ENCODE data around the gene MAGI2.

Gene MAGI2

DNA sequence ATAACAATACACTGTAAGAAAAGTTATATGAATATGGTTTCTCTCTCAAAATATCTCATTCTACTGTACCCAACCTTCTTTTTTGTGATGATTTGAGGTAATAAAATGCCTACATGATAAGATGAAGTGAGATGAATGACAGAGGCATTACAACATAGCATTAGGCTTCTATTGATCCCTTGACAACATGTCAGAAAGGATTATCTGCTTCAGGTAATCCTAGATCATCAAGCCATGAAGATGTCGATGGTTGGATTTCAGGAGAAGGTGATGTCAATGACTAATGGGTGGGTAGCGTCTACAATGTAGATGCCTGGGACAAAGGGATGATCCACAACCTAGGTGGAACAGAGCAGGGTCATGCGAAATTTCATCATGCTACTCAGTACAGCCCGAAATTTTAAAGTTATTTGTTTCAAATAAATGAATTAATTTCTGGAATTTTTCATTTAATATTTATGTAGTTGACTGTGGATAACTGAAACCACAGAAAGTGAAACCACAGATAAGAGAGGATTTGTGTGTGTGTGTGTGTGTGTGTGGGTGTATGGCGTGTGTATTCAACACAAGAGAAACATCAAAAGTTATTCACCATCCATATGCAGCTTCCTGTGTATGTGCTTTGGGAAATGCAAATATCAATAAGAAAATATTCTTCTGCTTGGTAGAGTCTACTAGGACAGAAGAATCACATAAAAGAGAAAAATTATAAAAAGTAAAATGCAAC, 77.0 kb downstream of the MAGI2 start:
- no peak for DNase-seq

DNA sequence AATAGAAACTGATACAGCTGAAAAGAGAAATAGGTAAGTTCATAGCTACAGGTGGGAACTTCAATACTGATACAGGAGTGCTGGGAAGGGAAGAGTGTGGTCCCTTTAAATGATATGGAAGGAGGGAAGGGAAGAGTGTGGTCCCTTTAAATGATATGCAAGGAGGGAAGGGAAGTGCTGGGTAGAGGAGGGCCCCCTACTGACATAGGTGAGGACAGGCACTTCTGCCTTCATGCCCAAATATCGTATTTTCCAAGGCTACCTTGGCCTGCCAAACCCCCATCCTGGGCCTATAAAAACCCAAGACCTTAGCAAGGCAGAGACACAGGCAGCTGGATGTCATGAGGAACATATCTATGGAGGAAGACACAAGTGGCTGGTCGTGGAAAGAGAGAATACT, 92.3 kb downstream of the MAGI2 start:
- DNase-seq: no peak

DNA sequence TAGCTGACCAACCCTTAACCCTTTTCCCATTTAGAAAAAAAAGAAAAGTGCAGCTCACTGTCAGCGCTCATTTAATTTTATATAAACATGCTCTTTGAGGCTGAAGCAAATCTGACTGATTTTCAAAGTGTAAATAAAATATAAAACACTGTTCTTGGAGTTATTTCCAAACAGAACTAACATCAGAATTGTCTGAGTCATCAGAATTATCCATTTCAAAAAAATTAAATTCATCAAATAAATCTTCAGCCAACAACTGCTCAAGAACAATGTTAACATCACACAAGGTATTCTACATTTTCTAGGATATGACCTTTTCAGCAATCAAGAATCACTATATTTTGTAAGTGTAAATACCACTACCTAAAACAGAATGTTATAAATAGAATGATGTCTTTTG, 93.6 kb downstream of the MAGI2 start:
- DNase-seq: no peak

DNA sequence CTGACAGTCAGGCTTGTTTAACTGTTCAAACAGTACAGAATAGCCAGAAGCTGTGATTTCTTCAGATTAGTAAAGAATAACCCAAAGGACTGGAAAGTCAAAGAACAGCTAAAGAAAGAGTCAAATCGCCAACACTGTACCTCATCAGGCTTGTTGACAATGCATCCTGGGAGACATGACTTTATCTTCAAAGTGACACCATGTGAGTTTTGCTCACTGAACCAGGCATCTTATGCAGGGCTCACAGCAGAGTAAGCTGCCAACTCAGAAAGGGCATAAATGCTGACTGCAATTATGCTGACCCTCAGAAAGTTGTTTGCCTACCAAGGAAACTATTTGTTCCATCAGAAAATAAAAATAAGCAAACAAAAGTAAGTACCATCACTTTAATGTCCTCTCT, 96.4 kb downstream of the MAGI2 start:
- no peak for DNase-seq

DNA sequence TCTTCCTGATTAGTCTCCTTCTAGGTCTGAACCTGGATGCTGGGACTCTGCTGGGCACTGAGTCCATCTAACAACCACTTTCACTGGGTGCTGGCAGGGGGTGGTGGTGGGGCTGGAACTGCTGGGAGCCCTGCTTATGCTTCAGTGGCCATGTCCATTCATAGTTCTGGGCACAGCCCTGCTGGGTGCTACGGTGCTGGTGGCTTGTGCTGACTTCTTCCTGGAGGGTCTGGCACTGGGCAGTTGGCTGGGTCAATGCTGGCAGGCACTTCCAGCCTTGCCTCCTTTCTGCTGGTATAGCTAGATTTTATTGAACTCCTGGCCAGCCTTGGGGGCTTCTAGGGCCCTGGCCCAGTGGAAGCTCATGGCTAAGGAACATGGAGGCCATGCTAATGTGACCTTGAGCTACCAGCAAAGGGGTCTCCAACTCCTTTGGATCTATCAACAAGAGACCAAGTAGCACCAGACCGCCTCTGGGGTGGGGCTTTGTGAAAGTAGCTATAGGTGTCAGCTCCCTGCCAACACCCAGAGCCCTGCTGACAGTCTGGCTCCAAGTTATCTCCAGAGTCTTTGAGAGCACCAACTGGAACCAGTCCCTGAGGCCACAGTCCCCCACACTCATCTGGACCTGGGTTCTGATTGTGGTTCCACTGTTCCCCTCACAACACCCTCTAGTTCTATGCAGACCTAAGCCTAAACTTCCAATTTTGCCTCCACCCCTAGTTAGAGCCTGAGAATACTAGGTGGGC, 99.6 kb downstream of the MAGI2 start:
- no peak for DNase-seq

DNA sequence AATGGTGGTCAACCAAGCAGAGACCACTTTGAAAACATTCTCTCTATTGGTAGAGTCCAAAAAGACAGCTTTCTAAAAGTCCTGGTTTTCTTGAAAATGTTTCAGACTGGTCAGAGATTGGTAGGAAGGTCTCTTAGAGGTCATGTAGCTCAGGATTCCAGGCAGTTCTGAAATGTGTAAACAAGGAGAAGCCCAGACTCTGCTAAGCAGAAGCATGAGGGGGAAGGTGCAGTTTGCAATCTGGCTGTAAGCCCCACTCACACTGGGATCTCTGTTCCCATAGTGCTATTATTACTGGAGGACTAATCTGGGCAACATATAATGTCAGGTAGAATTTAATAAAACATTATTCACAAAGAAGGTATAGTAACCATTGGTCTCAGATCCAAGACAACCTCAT, 101.1 kb downstream of the MAGI2 start:
- DNase-seq: no peak

DNA sequence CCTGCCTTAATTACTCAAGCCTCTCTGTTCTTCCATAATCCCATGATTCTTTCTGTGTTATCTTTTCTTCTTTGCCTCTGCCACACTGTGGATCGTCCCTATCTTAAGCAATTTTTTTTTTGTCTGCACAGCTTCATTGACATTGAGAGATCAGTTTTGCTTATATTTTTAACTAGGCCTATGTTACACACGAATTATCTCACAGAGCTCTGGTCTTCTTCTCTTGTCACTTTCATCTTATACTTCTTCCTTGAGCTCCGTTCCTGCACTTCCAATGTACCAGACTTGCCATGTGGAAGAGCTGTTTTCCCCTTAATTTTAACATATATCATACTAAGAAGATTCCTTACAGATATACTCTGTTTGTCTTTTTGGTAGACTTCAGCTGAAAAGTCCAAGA, 106.1 kb downstream of the MAGI2 start:
- no peak for DNase-seq

DNA sequence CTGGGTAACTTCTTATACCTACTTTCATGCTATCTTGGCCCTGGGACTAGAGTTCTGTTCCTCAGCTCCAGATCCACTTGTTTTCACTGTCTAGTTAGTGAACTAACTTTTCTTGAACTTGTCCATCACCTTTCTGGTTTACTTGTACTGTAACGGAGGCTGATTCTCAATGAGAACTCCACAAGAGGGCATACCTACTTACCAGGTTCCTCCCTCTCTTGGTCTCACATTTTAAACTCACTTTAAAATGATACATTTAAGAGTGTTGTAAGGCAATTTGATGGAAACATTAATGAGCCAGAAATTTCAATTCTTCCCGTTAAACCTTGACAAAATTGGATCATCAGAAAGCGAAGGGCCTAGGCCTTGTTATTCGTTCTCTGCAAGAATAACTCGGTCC, 111.6 kb downstream of the MAGI2 start:
- no peak for DNase-seq

DNA sequence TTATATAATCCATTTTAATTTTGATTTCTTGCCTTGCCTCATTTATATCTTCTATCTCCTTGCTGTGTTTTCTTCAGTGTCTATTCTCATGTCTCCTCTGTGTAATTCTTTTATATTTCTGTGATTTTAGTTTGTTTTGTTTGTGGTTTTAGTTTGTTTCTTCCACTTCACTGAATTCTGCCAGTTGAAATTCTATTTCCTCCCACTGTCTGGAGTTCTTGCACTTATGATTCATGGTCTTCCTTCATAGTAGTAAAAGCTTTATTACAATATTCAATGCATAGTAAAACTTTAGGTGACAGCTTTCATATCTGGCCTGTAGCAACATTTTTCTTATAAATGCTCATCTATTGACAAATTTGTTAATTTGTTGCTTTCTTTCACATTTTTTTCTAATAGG, 113.3 kb downstream of the MAGI2 start:
- no peak for DNase-seq

DNA sequence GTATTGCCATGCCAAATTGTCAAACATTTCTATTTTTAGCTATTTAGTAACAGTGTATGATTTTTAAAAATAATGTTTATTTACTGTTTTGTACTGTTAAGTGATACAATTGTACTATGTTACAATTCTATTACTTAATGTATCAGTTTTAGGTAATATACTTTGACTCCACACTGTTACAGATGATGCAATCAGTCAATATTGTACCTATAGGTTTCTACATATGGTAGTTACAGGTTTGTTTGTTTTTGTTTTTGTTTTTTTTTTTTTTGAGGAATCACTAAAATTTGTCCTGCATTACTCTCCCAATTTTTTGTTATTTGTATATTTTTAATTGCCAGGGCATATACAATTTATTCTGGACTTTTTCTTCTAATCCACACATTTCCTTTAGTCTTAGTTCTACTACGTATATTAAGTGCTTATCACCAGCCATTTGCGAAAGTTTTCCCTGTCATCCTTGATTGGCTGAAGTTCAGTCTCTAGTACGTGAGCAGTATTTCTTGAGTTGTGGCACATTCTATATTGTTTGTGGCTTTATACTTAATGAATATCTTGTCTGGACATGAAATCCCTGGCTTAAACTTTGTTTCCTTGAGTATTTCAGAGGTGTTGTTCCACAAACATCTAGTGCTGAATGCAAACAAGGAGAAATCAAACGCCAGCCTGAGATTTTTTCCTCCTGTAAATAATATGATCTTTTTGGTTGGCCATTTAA, 114.1 kb downstream of the MAGI2 start:
- no peak for DNase-seq

DNA sequence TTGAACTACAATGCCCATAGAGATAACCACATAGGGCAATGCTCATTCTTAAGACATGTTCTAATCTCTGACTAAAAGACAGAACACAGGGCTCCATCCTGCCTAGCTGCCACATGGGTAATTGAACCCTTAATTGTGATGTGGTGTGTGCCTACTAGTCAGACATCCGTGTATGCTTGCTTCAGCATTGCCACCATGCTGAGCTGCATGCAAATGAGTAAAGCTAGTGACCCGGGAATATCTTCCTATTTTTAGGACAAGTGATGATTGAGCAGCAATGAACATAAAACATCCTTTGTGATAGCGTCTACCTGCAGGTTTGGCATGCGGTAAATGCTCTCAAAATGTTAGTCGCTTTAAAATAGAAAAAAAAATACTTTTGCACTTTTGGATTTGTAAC, 115.8 kb downstream of the MAGI2 start:
- no peak for DNase-seq

DNA sequence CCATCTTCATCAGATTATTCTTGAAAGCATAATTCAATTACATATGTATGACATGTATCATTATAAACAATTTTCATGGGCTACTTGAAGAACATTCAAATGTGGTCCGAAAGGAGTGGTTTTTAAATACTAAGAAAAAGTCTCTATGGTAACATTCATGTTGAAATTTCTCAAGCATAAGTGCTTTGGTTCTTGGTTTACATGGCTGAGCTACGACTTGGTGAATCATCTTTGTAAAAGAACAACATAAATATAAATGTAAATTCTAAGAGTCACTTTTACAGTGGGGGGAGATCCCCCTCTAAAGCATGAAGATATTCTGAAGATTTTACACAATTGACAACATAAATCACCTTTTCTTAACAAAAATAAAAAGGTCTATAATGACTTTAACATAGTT, 118.6 kb downstream of the MAGI2 start:
- no peak for DNase-seq

DNA sequence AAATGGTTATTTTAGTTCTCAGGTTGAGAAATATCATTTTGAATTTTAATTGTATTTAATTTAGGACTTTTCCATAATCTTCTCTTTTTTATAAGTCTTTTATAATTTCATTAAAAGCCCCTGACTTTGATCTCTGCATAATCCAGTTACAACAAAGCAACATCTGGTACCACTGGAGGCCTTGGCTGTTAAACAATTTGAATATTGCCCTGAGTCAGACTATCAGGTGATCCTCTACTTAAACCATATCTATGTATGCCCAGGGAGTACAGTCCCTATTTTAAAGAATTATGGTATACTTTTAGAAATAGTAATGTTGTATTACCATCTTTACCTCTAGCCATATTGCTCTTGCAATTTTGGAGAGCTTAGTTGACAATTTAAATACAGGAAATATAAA, 119.1 kb downstream of the MAGI2 start:
- no peak for DNase-seq

DNA sequence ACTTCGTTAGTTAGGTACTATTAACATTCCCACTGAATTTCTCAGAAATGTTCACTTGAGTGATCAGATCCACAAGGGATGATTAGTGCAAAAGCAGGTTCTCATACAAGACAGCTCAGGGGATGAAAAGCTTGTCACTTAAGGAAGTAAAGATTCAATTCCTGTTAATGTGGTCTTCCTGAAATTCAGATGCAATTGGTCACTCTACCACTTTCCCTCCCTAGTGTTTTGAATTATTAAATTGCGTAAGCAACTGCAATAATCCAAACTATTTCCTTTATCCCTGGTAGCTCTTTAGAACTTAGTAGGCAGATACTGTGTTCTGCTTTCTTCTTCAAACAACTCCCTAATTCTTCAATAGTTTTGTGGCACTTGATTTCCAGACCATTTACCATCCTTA, 121.4 kb downstream of the MAGI2 start:
- peak; percentile 26 for DNase-seq

DNA sequence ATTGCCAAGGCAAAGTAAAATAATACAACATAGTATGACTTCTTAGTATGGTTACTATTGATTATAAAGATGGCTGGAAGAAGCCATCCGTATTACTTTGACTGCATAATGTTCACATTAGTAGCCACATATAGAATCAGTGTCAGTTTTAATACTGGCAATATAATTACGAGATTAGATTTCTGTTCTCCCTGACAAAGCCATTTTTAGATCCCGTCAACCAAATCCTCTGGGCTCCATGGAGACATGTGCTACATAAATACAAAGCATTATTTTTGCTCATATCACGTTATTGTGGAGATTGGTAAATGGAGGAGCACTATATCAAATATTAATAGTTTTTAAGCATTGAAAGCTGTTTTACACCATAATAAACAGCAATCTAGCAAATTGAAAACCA, 124.0 kb downstream of the MAGI2 start:
- no peak for DNase-seq

DNA sequence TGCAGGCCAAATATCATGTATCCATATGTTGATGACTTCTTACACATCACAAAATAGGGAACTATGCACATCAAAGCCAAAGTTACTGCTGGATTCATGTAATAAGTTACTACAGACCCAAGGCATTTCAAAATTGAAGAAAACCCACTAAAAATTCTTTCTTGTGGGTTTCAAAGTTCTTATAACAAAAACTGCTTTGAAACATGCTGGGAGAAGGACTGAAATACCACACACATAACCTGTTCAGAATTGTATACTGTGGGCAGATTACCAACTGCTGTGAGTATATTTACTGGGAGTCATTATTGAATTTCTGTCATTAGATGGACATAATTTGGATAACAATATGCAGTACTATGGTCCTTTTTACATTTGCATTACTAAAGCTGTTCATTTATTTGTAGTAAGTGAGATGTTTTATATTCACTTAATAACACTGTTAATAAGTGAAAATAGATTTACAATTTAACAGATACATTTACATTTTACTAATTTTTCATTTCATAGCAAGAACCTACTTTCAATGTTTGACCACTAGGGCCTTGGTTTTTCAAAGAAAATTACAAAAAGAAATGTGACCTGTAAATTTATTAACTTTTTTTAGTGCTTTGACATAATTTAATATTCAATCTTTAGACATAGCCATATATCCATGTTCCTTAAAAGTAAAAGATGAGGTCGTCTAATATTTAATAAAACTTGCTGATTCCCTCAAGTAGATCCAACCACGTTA, 132.6 kb downstream of the MAGI2 start:
- peak; percentile 9 for DNase-seq

DNA sequence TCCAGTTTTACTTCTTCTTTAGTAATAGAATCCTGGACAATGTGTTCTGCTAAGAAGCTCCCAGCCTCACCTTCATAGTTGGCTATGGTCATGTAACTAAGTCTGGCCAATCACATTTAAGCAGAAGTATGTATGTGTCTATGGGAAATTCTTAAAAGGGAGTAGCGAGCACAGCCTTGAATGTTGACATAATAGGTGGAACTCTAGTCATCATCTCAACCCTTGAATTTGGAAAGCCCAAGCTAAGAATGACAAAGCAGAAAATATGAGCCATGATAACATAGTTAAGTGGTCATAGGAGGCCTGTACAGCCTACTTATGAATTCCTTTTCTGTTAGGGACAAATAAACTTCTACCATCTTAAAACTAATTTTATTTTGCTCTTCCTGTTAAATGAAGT, 134.1 kb downstream of the MAGI2 start:
- no peak for DNase-seq

DNA sequence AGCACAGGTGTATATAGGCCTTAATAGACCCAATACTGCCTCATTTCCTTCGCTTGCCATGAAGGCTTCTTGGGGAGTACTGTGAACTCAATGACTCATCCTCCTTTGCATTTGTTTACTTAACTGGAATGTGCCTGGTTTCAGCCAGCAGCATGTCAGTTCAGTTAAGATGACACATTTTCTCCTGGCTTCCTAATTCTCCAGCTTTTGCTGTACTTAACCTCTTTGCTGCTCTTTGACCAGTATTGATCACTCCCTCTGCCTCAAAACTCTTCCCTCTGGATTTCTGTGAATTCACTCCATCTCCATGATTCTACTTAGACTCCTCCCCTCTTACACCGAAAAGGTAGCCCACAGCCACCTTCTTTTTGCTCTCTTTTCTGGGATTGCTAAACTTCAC, 135.7 kb downstream of the MAGI2 start:
- peak; percentile 80 for DNase-seq

DNA sequence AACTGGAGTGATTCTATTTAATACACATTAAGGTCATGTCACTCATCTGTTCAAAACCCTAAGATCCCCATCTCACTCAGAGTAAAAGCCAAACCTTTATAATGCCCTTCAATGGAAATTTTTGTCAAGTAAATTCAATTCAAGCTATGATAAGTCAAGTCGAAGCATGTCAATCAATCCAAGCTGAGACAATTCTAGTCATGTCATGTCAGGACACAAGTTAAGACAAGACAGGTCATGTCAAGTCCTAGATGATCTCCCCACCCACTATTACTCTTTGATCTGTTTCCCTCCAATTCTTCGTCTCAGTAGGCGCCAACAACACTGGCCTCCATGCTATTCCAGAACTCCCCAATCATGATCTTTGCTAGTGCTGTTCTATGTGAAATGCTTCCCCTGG, 141.4 kb downstream of the MAGI2 start:
- no peak for DNase-seq

DNA sequence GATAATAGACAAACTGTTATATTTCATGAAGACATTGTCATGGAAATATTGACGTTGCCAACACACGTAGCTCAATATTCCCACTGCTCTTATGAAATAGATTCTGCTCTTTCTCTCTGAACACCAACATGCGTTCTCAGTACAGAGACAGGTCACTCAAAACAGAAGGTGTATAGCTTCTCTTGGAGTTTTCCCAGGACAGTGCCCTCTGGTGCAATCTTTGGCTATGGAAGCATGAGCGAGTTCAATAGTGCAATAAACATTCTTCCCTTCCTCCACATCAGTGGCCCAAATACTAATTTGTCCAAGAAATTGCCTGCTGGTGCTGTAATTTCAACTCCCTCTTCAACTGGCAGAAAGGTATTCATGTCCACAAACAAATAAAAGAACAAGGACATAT, 145.3 kb downstream of the MAGI2 start:
- DNase-seq: no peak

DNA sequence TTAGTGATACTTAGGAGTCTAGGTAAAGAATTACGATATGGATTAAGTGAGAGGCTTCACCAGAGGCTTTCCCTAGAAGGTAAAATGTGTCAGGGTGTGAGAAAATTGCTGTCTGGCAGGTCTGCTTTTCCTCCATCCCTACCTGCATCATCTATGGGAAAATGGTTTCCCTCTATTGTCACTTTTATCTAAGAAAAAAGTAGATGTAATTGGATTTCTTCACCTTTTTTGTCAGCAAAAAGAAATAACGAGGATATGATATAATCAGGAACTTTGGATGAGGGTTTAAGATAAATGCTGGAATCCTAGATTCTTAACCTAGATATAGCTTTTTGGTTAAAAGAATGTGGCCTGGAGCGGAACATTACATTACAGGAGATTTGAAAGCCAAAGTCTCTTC, 146.1 kb downstream of the MAGI2 start:
- no peak for DNase-seq

DNA sequence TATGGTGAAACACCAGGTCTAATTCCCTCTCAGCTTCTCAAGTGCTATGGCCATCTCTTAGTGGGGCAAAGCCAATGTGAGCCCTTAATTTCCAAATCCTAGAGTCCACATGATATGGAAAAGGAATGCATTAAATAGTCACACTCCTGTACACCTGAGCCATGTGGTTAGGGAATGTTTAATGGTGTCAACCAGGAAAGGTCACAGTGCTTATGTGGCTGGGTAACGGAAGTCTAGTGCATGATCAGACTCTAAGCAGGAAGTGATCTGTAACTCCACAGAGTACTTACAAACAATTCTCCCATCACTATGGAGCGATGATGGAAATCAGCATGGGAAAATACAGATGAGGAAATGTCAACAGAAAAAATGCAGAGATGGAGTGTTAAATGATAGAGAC, 148.8 kb downstream of the MAGI2 start:
- DNase-seq: no peak

DNA sequence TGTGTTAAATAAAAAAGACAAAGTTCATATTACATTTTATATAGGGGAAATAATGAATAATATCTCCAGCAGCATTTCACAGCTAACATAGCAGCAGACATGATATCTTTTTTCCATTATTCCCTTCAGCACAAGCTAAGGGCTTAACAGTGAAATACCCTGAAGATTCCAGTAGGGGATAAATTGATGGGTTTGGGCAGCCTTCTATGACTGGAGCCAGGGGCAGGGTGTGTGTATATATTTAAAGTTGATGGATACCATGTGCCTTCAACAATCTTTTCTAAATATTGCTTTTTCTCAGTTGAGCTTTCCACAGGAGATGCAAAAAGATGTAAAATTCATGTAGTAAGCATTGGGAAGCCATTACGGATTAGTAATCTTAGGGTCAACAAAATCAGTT, 151.2 kb downstream of the MAGI2 start:
- DNase-seq: no peak
